ENCODE measurements around the gene STXBP6. TPM values are rescaled to one million over a fixed set of nuclear protein-coding genes. Genes with fewer than 3 reads are reported as not detected.

Gene STXBP6
- total and polyA plus RNA-seq, 2 of the 13 experiments (the other 11 are each of a cell fraction or from before 2014, with no cell fraction given) = 35.3 to 42.8 TPM

DNA sequence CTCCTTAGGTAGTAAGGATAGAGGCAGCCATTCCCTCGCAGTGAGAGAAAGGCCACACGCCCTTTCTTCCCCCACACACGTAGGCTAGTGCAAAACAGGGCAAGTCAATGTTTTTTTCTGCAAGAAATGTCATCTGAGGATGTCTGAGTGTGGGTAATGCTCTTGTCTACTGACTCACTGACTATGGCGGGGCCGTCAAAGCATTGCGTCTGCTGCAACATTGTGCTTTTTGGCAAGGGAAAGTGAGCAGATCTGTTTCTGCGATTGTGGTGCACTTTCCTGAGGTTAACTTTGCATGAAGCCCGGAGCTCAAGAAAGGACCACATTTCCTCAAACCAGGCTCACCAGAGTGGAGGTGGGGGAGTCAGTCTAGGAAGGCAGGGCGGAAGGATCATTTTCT lies 234.4 kb downstream of the STXBP6 start:
- H3K4me1 ChIP-seq (ENCODE audit: insufficient read depth, low read length) = peaks cover 78% of the 10 kb centered on the region
- intact Hi-C loops (cut with micrococcal nuclease; ENCODE audit: unreplicated experiment) = no loop called here
- no peak for FAIRE-seq
- TF ChIP-seq MBD4 (IDR thresholded peaks at IDR 0.05; ENCODE audit: borderline replicate concordance, low read length) (no peak), PRPF4 (IDR thresholded peaks at IDR 0.05; ENCODE audit: low read depth, low read length, poor library complexity, severe bottlenecking) (peak; percentile 37), ZNF761 (CRISPR knock-in tag; conservative IDR thresholded peaks at IDR 0.05) (0 out of 2 replicates have a peak, but pooled peaks have one; percentile 14), SP4 (CRISPR knock-in tag; IDR thresholded peaks at IDR 0.05) (peak; percentile 53; the same call in 1 of the 2 replicates), TSC22D2 (CRISPR knock-in tag; IDR thresholded peaks at IDR 0.05; ENCODE audit: borderline replicate concordance) (0 out of 2 replicates have a peak, but pooled peaks have one; percentile 7), CAMTA2 (CRISPR knock-in tag; IDR thresholded peaks at IDR 0.05; ENCODE audit: borderline replicate concordance) (no peak), BORCS8-MEF2B (CRISPR knock-in tag; IDR thresholded peaks at IDR 0.05) (0 out of 2 replicates have a peak, but pooled peaks have one; percentile 36), ZFP90 (CRISPR knock-in tag; IDR thresholded peaks at IDR 0.05; ENCODE audit: borderline replicate concordance) (peak; percentile 70; the same call in 1 of the 2 replicates), MEIS2 (CRISPR knock-in tag; IDR thresholded peaks at IDR 0.05) (peak; percentile 16; the same call in 1 of the 2 replicates), MED1 (CRISPR knock-in tag; IDR thresholded peaks at IDR 0.05) (0 out of 2 replicates have a peak, but pooled peaks have one; percentile 0), ZNF326 (CRISPR knock-in tag; IDR thresholded peaks at IDR 0.05; ENCODE audit: borderline replicate concordance) (0 out of 2 replicates have a peak, but pooled peaks have one; percentile 15), FOXO1 (CRISPR knock-in tag; IDR thresholded peaks at IDR 0.05) (no peak; the same call in 1 of the 2 replicates), MIER2 (CRISPR knock-in tag; IDR thresholded peaks at IDR 0.05) (0 out of 2 replicates have a peak, but pooled peaks have one; percentile 38)
- TF ChIP-seq, protein P1, sequence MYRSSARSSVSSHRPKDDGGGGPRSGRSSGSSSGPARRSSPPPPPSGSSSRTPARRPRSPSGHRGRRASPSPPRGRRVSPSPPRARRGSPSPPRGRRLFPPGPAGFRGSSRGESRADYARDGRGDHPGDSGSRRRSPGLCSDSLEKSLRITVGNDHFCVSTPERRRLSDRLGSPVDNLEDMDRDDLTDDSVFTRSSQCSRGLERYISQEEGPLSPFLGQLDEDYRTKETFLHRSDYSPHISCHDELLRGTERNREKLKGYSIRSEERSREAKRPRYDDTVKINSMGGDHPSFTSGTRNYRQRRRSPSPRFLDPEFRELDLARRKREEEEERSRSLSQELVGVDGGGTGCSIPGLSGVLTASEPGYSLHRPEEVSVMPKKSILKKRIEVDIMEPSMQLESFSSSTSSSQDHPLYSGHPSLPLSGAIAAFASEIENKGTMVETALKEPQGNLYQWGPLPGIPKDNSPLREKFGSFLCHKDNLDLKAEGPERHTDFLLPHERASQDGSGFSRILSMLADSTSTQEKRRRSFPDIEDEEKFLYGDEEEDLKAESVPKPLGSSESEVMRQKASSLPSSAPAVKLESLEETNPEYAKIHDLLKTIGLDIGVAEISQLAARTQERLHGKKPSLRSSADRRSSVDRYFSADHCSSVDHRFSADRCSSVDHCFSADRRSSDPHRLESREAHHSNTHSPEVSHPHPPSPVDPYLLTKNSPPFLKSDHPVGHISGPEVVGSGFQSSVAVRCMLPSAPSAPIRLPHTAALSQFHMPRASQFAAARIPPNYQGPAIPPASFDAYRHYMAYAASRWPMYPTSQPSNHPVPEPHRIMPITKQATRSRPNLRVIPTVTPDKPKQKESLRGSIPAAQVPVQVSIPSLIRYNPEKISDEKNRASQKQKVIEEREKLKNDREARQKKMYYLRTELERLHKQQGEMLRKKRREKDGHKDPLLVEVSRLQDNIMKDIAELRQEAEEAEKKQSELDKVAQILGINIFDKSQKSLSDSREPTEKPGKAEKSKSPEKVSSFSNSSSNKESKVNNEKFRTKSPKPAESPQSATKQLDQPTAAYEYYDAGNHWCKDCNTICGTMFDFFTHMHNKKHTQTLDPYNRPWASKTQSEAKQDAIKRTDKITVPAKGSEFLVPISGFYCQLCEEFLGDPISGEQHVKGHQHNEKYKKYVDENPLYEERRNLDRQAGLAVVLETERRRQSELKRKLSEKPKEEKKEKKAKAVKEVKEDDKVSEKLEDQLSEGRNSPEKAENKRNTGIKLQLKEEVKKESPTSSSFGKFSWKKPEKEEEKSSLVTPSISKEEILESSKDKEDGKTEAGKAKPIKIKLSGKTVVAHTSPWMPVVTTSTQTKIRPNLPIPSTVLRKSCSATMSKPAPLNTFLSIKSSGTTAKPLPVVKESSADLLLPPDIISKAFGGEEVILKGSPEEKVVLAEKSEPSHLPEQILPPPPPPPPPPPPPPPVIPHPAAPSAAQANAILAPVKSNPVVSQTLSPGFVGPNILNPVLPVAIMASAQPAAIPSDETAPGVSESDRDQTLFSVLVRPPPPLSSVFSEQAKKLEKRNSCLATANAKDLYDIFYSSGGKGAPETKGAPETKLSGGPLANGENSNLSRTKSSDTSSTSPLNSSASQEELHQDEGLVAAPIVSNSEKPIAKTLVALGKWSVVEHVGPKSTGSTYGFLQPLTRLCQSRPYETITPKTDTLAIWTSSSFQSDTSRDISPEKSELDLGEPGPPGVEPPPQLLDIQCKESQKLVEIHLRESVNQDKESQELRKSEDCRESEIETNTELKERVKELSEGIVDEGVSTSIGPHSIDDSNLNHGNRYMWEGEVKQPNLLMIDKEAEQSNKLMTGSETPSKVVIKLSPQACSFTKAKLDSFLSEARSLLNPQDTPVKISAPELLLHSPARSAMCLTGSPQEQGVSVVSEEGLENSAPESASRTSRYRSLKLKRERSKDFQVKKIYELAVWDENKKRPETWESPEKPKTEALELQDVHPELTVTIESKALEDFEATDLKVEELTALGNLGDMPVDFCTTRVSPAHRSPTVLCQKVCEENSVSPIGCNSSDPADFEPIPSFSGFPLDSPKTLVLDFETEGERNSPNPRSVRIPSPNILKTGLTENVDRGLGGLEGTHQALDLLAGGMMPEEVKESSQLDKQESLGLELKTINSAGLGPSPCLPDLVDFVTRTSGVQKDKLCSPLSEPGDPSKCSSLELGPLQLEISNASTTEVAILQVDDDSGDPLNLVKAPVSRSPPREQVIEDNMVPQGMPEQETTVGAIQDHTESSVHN (CRISPR knock-in tag; IDR thresholded peaks at IDR 0.05) = peak; percentile 13; the same call in 1 of the 2 replicates
- TF ChIP-seq, protein P2, sequence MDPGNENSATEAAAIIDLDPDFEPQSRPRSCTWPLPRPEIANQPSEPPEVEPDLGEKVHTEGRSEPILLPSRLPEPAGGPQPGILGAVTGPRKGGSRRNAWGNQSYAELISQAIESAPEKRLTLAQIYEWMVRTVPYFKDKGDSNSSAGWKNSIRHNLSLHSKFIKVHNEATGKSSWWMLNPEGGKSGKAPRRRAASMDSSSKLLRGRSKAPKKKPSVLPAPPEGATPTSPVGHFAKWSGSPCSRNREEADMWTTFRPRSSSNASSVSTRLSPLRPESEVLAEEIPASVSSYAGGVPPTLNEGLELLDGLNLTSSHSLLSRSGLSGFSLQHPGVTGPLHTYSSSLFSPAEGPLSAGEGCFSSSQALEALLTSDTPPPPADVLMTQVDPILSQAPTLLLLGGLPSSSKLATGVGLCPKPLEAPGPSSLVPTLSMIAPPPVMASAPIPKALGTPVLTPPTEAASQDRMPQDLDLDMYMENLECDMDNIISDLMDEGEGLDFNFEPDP (CRISPR knock-in tag; conservative IDR thresholded peaks at IDR 0.05) = 0 out of 2 replicates have a peak, but pooled peaks have one; percentile 73

More for the DNA sequence above, 234.4 kb downstream of the STXBP6 start:
- Histone ChIP-seq H3K9ac (ENCODE audit: insufficient read depth, low read depth, low read length) (peak overlapping the region; percentile 67; the same call in 1 of the 2 replicates), H3K4me2 (ENCODE audit: low read depth, low read length) (peak overlapping the region; percentile 88), H3K27me3 (ENCODE audit: control insufficient read depth in 1 of 2, insufficient read depth in 2 of 2, low read length in 2 of 2) (no peaks in the 10 kb centered on the region), H4K20me1 (ENCODE audit: insufficient read depth, low read length) (no peaks in the 10 kb centered on the region), H3K9me3 (ENCODE audit: low read length) (no peaks in the 10 kb centered on the region), H3K79me2 (ENCODE audit: insufficient read depth, low read length) (no peaks in the 10 kb centered on the region), H3K4me3 (replicated peaks in 1 of 3; ENCODE audit: insufficient read depth in 1 of 3, low read depth in 2 of 3, low read length in 3 of 3) (peak overlapping the region in 1 of 3 experiments; percentile 56; a peak in 1 of 6 replicates), H3K27ac (ENCODE audit: extremely low read length, insufficient read depth, low read length) (peak overlapping the region; percentile 86), H3K36me3 (replicated peaks in 1 of 2; ENCODE audit: control insufficient read depth in 1 of 2, insufficient read depth in 2 of 2, low read length in 2 of 2) (peaks cover 0 to 1% of the 10 kb centered on the region in 2 experiments; a peak in 2 of 5 replicates), H2AFZ (ENCODE audit: low read length) (no peak overlapping the region)
- 87% methylated on average over 9 of the region's 9 CpGs for WGBS (ENCODE audit: low lambda C conversion rate)
- in situ Hi-C loops (cut with HindIII; ENCODE audit: extremely low pct_ligation_motif_present, low pct_unique_long_range_greater_than_20kb) = no loop called here
- POLR2A ChIA-PET = interaction anchor here (1.0 to 10.7 kb wide), 12 partner anchors 9 to 722 kb away, joined by 3 to 380 read pairs (median 4); partner anchors contain the start of genes PCK2, SDR39U1 and STXBP6
- ATAC-seq (no peak), DNase-seq (ENCODE audit: low spot score) (no peak)
- CTCF ChIA-PET (ENCODE audit: low intra/inter-chr PET ratio, low total read pairs) = interaction anchor here (2.0 to 3.5 kb wide), 2 partner anchors 9 to 24 kb away, joined by 6 to 13 read pairs; no protein-coding TSS in a partner anchor
- no TSS peak for BruUV-seq (replicated peaks)

Measured in HepG2 (cell line).